ENCODE measurements around the gene NRCAM. TPM values are rescaled to one million over a fixed set of nuclear protein-coding genes. Genes with fewer than 3 reads are reported as not detected.
A peak's percentile ranks its signal among the peaks of the same experiment; 100 is the strongest.

NRCAM gene
- total RNA-seq, 4 donors from 2014 or later: 1.1 to 6.1 (median 4.0) TPM

GRCh38 chr7:108249453-108249852, 206.8 kb downstream of the NRCAM start:
- H3K4me3 ChIP-seq (ENCODE audit: low read depth, poor library complexity, severe bottlenecking): no peak overlapping the region
- intact Hi-C loops (cut with DNase I; ENCODE audit: low total_unique reads): no loop called here
- WGBS, 2 donors: 54 to 62% methylated on average over 1 of the region's 1 CpG
- no peak for TF ChIP-seq CTCF (IDR thresholded peaks at IDR 0.05)
- no peak for TF ChIP-seq POLR2A (IDR thresholded peaks at IDR 0.05)
- no peak for DNase-seq (ENCODE audit: low spot score in 2 of 2)

- intact Hi-C loops (cut with DNase I; ENCODE audit: low total_unique reads): no loop called here
- TF ChIP-seq POLR2A (IDR thresholded peaks at IDR 0.05): no peak
- TF ChIP-seq CTCF (IDR thresholded peaks at IDR 0.05): no peak
- DNase-seq (ENCODE audit: low spot score in 2 of 2): no peak
- 83 to 91% methylated on average over 4 of the region's 4 CpGs for WGBS, 2 donors
- H3K4me3 ChIP-seq (ENCODE audit: low read depth, poor library complexity, severe bottlenecking): no peak overlapping the region
Observed at GRCh38 chr7:108248821-108249220, 207.4 kb downstream of the NRCAM start.

GRCh38 chr7:108248418-108248817, 207.8 kb downstream of the NRCAM start:
- H3K4me3 ChIP-seq (ENCODE audit: low read depth, poor library complexity, severe bottlenecking): no peak overlapping the region
- TF ChIP-seq CTCF (IDR thresholded peaks at IDR 0.05): no peak
- no peak for TF ChIP-seq POLR2A (IDR thresholded peaks at IDR 0.05)
- DNase-seq (ENCODE audit: low spot score in 2 of 2): no peak
- intact Hi-C loops (cut with DNase I; ENCODE audit: low total_unique reads): no loop called here
- WGBS, 2 donors: 52 to 76% methylated on average over 2 of the region's 2 CpGs

GRCh38 chr7:108247614-108248013, 208.6 kb downstream of the NRCAM start:
- DNase-seq (ENCODE audit: low spot score in 2 of 2): no peak
- 67 to 75% methylated on average over 1 of the region's 1 CpG for WGBS, 2 donors

GRCh38 chr7:108246227-108246837, 209.9 kb downstream of the NRCAM start:
- WGBS, 2 donors: 57 to 67% methylated on average over 1 of the region's 1 CpG
- TF ChIP-seq POLR2A (IDR thresholded peaks at IDR 0.05): no peak
- TF ChIP-seq CTCF (IDR thresholded peaks at IDR 0.05): peak in 1 of 3 donors; percentile 39
- H3K4me3 ChIP-seq (ENCODE audit: low read depth, poor library complexity, severe bottlenecking): no peak overlapping the region
- intact Hi-C loops (cut with DNase I; ENCODE audit: low total_unique reads): no loop called here
- DNase-seq (ENCODE audit: low spot score in 2 of 2): no peak

More at GRCh38 chr7:108247614-108248013, 208.6 kb downstream of the NRCAM start:
- TF ChIP-seq POLR2A (IDR thresholded peaks at IDR 0.05) (no peak), CTCF (IDR thresholded peaks at IDR 0.05) (no peak)
- H3K4me3 ChIP-seq (ENCODE audit: low read depth, poor library complexity, severe bottlenecking): no peak overlapping the region
- intact Hi-C loops (cut with DNase I; ENCODE audit: low total_unique reads): no loop called here

All from lower leg skin (tissue), 4 donors.